ENCODE data around the gene ANAPC10.
"Not testable (repeated sequence)": the region's sequence is repeated elsewhere in the genome, so short reads cannot be mapped to it uniquely, and the experiment has no call there.

ANAPC10 gene, protein sequence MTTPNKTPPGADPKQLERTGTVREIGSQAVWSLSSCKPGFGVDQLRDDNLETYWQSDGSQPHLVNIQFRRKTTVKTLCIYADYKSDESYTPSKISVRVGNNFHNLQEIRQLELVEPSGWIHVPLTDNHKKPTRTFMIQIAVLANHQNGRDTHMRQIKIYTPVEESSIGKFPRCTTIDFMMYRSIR

DNA sequence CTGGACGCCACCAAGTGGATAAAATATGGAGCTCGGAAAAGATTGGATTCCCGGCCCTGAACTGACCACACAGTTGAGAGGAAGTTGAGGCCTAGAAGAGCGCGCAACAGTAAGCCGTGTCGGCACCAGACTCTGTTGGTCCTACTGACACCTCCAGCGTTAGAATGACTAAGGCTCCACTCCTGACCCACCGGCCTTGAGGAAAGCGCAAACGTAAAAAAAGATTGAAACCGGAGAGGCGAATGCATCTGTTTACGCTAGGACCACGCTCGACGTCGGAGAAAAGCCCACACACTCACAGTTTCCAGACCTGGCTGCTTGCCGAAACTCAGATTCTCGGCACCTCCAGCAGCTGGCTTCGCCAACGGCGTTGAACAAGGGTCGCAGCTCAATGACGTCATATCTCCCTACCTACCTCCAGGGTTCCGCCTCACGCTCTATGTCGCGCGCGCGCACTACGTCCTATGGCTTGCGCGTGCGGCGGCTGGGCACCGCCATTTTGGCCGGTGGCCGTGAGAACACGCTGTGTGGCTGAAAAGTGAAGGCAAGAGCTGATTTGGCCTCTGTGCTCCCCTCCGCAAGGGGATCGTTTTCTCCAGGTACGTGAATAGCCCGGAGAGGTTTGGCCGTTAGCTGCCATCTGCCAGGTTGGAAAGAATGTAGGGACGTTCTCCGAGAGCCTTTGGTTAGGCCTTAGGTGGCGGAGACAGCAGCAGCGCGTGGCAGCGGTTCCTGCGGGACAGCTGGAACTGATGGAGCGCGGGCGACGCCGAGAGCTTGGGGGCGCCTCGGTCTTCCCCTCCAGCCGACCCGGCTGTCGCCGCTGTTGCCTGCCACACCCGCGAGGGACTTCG lies at the start of gene ANAPC10, which contains the start of gene ABCE1:
TSS of gene ANAPC10 (minus strand) at position 376 of the 854 bp plus-strand sequence. CDS start 2,097 bp downstream, outside the sequence.
TSS of gene ABCE1 (plus strand) at position 491 of the 854 bp plus-strand sequence. CDS start 6,102 bp downstream, outside the sequence.
- ChIA-PET POLR2A (interaction anchor here (0.6 kb wide), 1 partner anchor 1721 kb away, joined by 5 read pairs; no protein-coding TSS in a partner anchor), CTCF (interaction anchor here (1.1 to 1.6 kb wide), 4 partner anchors 10 to 36 kb away, joined by 3 to 5 read pairs (median 3); no protein-coding TSS in a partner anchor)
- DNase-seq (ENCODE audit: extremely low spot score) = peak; percentile 93
- TF ChIP-seq, protein P1, sequence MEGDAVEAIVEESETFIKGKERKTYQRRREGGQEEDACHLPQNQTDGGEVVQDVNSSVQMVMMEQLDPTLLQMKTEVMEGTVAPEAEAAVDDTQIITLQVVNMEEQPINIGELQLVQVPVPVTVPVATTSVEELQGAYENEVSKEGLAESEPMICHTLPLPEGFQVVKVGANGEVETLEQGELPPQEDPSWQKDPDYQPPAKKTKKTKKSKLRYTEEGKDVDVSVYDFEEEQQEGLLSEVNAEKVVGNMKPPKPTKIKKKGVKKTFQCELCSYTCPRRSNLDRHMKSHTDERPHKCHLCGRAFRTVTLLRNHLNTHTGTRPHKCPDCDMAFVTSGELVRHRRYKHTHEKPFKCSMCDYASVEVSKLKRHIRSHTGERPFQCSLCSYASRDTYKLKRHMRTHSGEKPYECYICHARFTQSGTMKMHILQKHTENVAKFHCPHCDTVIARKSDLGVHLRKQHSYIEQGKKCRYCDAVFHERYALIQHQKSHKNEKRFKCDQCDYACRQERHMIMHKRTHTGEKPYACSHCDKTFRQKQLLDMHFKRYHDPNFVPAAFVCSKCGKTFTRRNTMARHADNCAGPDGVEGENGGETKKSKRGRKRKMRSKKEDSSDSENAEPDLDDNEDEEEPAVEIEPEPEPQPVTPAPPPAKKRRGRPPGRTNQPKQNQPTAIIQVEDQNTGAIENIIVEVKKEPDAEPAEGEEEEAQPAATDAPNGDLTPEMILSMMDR (IDR thresholded peaks at IDR 0.05; ENCODE audit: control extremely low read depth, extremely low read depth, low read depth, missing control alignments) = peak; percentile 18

DNA sequence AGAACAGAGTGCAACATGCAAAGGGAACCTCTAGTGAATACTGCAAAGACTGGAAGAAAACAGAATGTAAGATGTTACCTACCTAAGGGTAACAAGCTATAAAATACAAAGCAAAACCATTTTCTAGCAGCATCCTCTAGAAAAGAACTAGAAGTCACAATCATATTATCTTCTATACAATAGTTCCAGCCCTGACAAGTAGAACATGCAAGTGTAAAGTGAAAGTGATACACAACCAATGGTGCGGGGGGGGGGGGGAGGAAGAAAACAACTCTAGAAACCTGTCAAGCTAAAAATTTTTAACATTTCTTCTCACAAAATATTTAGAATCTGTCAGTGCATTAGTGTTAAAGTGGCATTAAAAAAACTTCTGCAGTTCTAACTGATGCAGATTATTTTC lies 38.2 kb upstream of the ANAPC10 start:
- CTCF ChIA-PET, POLR2A ChIA-PET: not testable (repeated sequence)
- DNase-seq (ENCODE audit: extremely low spot score) = peak; percentile 16

DNA sequence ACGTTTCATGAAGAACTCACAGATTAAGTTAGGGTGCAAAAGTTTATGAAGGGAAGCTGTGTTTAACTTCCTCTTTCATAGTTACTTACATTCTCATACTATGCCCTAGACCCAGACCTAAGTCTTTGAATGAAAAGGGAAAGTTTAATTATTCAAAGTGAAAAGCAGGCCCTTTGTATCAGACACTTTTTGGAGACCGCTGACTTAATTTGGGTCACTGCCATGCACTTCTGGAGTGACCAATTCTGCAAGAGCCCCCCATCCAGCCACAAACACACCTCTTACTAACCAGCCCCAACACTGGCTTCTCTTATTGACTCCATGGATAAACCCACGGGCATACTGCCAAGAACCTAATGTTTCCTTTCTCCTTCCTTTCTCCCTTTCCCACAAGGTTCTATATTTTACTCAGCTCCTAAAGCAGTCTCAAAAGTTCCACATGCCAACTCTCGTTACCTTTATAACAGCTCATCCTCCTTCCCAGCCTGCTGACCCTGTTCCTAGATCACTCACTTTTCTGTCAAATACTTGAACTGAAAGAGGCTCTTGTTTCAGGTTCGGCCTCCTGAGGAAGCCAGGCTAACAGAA lies 34.6 kb upstream of the ANAPC10 start:
- TF ChIP-seq, protein P1 (IDR thresholded peaks at IDR 0.05; ENCODE audit: control extremely low read depth, extremely low read depth, low read depth, missing control alignments) = no peak
- POLR2A ChIA-PET = interaction anchor here (0.9 kb wide), 1 partner anchor 33 kb away, joined by 3 read pairs; no protein-coding TSS in a partner anchor
- peak; percentile 52 for DNase-seq (ENCODE audit: extremely low spot score)

DNA sequence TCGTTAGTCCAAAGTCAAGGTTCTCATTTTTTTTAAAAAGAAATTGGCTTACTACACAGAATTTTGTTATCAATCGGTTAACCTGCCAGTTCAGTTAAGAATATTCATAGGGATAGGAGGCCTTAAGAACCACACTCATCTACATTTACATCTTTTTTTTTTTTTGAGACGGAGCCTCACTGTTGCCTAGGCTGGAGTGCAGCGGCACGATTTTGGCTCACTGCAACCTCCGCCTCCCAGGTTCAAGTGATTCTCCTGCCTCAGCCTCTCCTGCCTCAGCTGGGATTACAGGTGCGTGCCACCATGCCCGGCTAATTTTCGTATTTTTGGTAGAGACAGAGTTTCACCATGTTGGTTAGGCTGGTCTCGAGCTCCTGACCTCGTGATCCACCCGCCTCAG lies 33.9 kb upstream of the ANAPC10 start:
- ChIA-PET POLR2A (no interaction called here), CTCF (interaction anchor here (0.9 to 1.5 kb wide), 2 partner anchors 12 to 30 kb away, joined by 4 read pairs; no protein-coding TSS in a partner anchor)
- DNase-seq (ENCODE audit: extremely low spot score) = no peak

More for the DNA sequence above, 34.6 kb upstream of the ANAPC10 start:
- CTCF ChIA-PET = interaction anchor here (0.9 to 1.6 kb wide), 5 partner anchors 9 to 484 kb away, joined by 3 to 4 read pairs (median 4); no protein-coding TSS in a partner anchor

DNA sequence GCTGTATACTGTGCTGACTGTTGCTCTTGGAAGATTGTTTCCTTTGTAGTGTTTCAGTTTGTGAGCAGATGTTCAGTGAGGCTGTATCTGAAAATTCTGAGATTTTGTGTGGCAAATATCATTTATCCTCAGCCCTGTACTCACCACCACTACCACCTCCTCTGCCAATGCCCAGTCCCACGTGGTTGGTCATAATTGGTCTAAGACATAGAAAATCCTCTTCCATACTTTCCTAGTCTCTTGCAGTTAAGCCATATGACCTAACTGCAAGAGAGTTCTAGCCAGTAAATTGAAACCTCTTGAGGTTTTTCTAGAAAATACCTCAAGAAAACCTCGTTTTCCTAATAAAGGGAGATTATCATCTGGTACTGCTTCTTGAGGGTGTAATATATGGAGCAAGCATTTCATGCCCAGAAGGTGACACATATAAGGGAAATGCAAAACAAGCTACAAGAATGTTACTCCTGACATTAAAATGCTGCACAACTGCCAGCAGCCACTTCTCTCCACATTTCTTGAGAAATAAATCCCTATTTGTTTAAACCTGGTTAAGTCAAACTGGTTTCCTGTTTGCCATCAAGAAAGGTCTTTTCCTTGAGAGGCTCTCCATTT lies 32.9 kb upstream of the ANAPC10 start:
- CTCF ChIA-PET = no interaction called here
- POLR2A ChIA-PET = no interaction called here
- TF ChIP-seq, protein P1 (IDR thresholded peaks at IDR 0.05; ENCODE audit: control extremely low read depth, extremely low read depth, low read depth, missing control alignments) = no peak
- DNase-seq (ENCODE audit: extremely low spot score) = no peak

More for the DNA sequence above, 33.9 kb upstream of the ANAPC10 start:
- TF ChIP-seq, protein P1 (IDR thresholded peaks at IDR 0.05; ENCODE audit: control extremely low read depth, extremely low read depth, low read depth, missing control alignments) = no peak

DNA sequence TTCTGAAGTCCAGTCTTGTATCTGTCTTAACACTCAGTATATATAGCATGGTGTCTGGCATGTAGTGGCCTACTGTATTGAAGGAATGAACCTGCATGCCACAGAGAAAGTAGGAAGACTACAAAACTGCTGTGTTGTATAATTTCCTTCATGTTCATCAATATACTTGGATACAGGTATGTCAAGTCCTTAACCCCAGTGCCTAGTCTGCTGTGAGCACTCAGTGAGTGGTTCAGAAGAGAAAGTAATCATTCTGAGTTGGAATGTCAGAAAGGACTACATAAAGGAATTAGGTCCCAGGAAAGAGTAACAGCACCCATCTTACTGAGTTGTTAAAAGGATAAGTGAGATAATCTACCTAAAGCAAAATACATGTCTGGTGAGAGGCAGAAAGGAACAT lies 32.1 kb upstream of the ANAPC10 start:
- TF ChIP-seq, protein P1 (IDR thresholded peaks at IDR 0.05; ENCODE audit: control extremely low read depth, extremely low read depth, low read depth, missing control alignments) = no peak
- POLR2A ChIA-PET = no interaction called here
- CTCF ChIA-PET = no interaction called here
- no peak for DNase-seq (ENCODE audit: extremely low spot score)

Data from GM10248 (cell line).